ENCODE measurements around the gene PLCB1. TPM values are rescaled to one million over a fixed set of nuclear protein-coding genes. Genes with fewer than 3 reads are reported as not detected.

PLCB1 gene
- total RNA-seq, 4 donors from 2014 or later = 7.2 to 28.1 (median 9.6) TPM

DNA sequence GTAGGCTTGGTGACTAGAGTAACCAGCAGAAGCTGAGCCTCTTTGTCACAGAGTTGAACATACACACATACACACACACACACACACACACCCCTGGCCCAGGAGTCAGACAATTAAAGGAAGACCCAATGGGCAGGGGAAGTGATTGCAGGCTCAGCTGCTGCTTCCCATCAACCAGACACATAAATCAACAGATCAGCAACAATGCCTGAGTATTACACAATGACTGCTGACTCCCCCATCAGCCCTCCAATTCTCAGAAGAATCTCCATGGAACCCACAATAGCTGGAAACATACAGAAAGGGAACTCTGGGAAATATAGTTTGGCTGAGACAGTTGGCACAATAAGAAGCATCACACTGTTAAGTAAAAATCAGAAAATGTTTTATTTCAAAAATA lies 666.4 kb downstream of the PLCB1 start:
- DNase-seq = no peak
- H3K36me3 ChIP-seq = no peaks in the 10 kb centered on the region
- no peak overlapping the region for H3K27ac ChIP-seq
- no peaks in the 10 kb centered on the region for H3K9me3 ChIP-seq
- no peak for TF ChIP-seq POLR2A (IDR thresholded peaks at IDR 0.05)
- TF ChIP-seq, protein P1, sequence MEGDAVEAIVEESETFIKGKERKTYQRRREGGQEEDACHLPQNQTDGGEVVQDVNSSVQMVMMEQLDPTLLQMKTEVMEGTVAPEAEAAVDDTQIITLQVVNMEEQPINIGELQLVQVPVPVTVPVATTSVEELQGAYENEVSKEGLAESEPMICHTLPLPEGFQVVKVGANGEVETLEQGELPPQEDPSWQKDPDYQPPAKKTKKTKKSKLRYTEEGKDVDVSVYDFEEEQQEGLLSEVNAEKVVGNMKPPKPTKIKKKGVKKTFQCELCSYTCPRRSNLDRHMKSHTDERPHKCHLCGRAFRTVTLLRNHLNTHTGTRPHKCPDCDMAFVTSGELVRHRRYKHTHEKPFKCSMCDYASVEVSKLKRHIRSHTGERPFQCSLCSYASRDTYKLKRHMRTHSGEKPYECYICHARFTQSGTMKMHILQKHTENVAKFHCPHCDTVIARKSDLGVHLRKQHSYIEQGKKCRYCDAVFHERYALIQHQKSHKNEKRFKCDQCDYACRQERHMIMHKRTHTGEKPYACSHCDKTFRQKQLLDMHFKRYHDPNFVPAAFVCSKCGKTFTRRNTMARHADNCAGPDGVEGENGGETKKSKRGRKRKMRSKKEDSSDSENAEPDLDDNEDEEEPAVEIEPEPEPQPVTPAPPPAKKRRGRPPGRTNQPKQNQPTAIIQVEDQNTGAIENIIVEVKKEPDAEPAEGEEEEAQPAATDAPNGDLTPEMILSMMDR (IDR thresholded peaks at IDR 0.05) = no peak
- no peaks in the 10 kb centered on the region for H3K4me1 ChIP-seq
- no peak overlapping the region for H3K4me3 ChIP-seq
- no peaks in the 10 kb centered on the region for H3K27me3 ChIP-seq

DNA sequence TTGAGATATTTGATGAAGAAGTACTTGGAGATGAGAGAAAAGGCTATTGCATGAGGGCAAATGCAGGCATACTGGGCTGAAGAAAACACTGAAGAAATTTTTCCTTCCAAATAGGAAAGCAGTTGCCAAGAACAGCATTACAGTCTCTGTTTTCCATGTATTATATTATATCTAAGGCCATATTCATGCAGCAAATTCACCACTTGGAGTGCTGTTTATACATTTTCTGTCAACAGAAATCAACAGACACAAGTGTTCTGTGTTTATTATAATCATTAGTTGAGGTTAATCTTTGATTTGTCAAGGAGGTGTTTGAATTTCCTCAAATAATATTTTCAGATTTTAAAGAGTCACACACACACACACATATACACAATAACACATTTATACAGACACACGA lies 668.0 kb downstream of the PLCB1 start:
- no peak for DNase-seq
- Histone ChIP-seq H3K4me3 (no peak overlapping the region), H3K27me3 (no peaks in the 10 kb centered on the region), H3K36me3 (no peaks in the 10 kb centered on the region), H3K4me1 (no peaks in the 10 kb centered on the region), H3K9me3 (no peaks in the 10 kb centered on the region), H3K27ac (no peak overlapping the region)
- no peak for TF ChIP-seq POLR2A (IDR thresholded peaks at IDR 0.05)
- TF ChIP-seq, protein P1 (IDR thresholded peaks at IDR 0.05) = no peak

DNA sequence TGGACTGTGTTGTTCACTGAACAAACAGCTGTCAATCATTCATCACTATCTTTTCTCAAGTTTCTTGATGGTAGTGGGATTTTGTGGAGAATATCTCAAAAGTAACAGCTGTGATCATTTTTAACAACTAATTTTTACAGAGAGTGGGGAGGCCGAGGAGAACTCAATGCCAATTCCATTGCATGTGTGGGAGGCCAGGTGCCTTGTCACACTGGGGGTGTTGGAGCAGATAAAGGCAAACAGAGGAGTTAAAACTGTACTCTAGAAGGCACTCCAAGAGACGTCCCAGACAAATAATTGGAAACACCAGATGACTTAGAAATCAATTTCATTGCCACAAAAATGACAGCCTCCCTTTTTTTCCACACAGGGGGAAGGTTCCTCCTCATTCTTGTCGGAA lies 669.6 kb downstream of the PLCB1 start:
- Histone ChIP-seq H3K4me1 (no peaks in the 10 kb centered on the region), H3K4me3 (no peak overlapping the region), H3K9me3 (no peaks in the 10 kb centered on the region), H3K27ac (no peak overlapping the region), H3K36me3 (no peaks in the 10 kb centered on the region), H3K27me3 (no peaks in the 10 kb centered on the region)
- TF ChIP-seq, protein P1 (IDR thresholded peaks at IDR 0.05) = no peak
- no peak for TF ChIP-seq POLR2A (IDR thresholded peaks at IDR 0.05)
- no peak for DNase-seq

DNA sequence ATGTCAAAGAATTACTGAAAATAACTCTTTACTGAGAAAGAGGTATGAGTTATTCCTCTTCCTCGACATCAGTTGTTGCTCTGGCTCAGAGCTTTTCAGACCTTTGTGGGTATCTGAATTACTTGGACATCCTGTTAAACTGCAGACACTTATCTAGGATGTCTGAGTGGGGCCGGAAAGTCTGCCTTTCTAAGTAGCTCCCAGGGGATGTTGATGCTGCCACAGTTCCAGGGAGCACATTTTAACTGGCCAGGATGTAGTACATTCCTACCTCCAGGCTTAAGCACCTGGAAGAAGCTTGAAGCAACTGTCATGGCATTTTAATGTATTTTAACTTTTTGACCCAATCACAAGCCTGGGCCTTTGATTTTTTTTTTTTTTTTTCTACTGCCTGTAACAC lies 671.0 kb downstream of the PLCB1 start:
- no peaks in the 10 kb centered on the region for H3K27me3 ChIP-seq

DNA sequence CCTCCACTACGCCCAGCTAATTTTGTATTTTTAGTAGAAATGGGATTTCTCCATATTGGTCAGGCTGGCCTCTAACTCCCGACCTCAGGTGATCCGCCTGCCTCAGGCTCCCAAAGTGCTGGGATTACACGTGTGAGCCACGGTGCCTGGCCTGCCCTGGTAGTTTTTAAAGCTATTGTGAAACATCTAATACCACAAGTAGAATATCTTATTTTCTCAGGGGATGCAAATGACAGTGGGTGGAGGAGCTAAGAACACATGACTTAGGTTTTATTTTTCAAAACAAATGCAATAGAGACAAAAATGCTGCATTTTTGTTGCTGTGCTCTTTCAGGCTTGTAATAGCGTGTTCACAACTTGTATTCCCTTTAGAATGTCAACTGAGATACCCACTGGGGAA lies 671.9 kb downstream of the PLCB1 start:
- DNase-seq = no peak

More for the DNA sequence above, 671.0 kb downstream of the PLCB1 start:
- no peak overlapping the region for H3K27ac ChIP-seq
- no peaks in the 10 kb centered on the region for H3K9me3 ChIP-seq
- peaks cover 0 to 2% (median 0%) of the 10 kb centered on the region in 4 donors for H3K4me1 ChIP-seq
- no peak for TF ChIP-seq POLR2A (IDR thresholded peaks at IDR 0.05)
- TF ChIP-seq, protein P1 (IDR thresholded peaks at IDR 0.05) = no peak
- H3K4me3 ChIP-seq = no peak overlapping the region
- no peaks in the 10 kb centered on the region for H3K36me3 ChIP-seq
- no peak for DNase-seq

More for the DNA sequence above, 671.9 kb downstream of the PLCB1 start:
- TF ChIP-seq POLR2A (IDR thresholded peaks at IDR 0.05) = no peak
- TF ChIP-seq, protein P1 (IDR thresholded peaks at IDR 0.05) = no peak
- Histone ChIP-seq H3K4me3 (no peak overlapping the region), H3K27ac (no peak overlapping the region), H3K4me1 (peaks cover 0 to 4% (median 0%) of the 10 kb centered on the region in 4 donors), H3K9me3 (no peaks in the 10 kb centered on the region), H3K27me3 (no peaks in the 10 kb centered on the region), H3K36me3 (no peaks in the 10 kb centered on the region)

All from Peyer's patch (tissue), 4 donors.